K562 (cell line): ENCODE results near the gene ZNF585A. TPM values are rescaled to one million over a fixed set of nuclear protein-coding genes. Genes with fewer than 3 reads are reported as not detected.
A peak's percentile ranks its signal among the peaks of the same experiment; 100 is the strongest.

Experiments used
- ATF1 ChIP-seq, 2 experiments: fragments of 450-650 bp in 1 of 2; IDR thresholded peaks; 2 replicates each; pipeline ENCODE4 v1.6.1; 2016; ENCODE audit warnings: missing compliant biosample characterization in 1 of 2, missing genetic modification characterization in 1 of 2
- BACH1 ChIP-seq: fragments of 200-800 bp; sonication (Bioruptor generic); IDR thresholded peaks from 2 replicates; pipeline ENCODE4 v1.6.1; 2016; ENCODE audit warnings: missing genetic modification characterization, missing compliant biosample characterization
- CC2D1A ChIP-seq: fragments of 450-650 bp; IDR thresholded peaks from 2 replicates; pipeline ENCODE4 v1.6.1; 2017; ENCODE audit warnings: mild to moderate bottlenecking
- CHD4 ChIP-seq: fragments of 200-600 bp; sonication (generic); IDR thresholded peaks from 3 replicates; pipeline ENCODE4 v1.6.1; 2012; ENCODE audit warnings: low read depth, mild to moderate bottlenecking, mixed read lengths, low read length, inconsistent platforms; ENCODE audit not compliant: insufficient read depth, insufficient replicate concordance, poor library complexity, severe bottlenecking
- CSDE1 ChIP-seq, 2 experiments: fragments of 450-650 bp; IDR thresholded peaks; 2 replicates each; pipeline ENCODE4 v1.6.1; 2016; ENCODE audit warnings: mild to moderate bottlenecking in 1 of 2
- ELF2 ChIP-seq: fragments of 250-450 bp; sonication (Bioruptor Pico); IDR thresholded peaks from 2 replicates; pipeline ENCODE4 v1.5.0; 2021; ENCODE audit warnings: mild to moderate bottlenecking
- EP400 ChIP-seq: fragments of 450-650 bp; IDR thresholded peaks from 2 replicates; pipeline ENCODE4 v1.6.1; 2017; ENCODE audit warnings: antibody characterized with exemption, mild to moderate bottlenecking, moderate library complexity
- FOXM1 ChIP-seq, 2 experiments: fragments of 450-650 bp in 1 of 2; sonication (generic) in 1 of 2; formaldehyde crosslinking in 1 of 2; IDR thresholded peaks; 2 replicates each; pipeline versions ENCODE4 v1.6.1 to v1.9.0; 2017 to 2022; ENCODE audit warnings: low read depth in 2 of 2, mild to moderate bottlenecking in 2 of 2, missing genetic modification reagents in 1 of 2, moderate library complexity in 1 of 2
- GABPA ChIP-seq: fragments of 200-800 bp; sonication (Bioruptor generic); conservative IDR thresholded peaks from 2 replicates; pipeline ENCODE4 v1.6.1; 2016; ENCODE audit warnings: low read depth, missing genetic modification characterization, missing compliant biosample characterization
- GTF2E2 ChIP-seq: fragments of 200-800 bp; sonication (Bioruptor generic); IDR thresholded peaks from 2 replicates; pipeline ENCODE4 v1.6.1; 2016; ENCODE audit warnings: missing genetic modification characterization, missing compliant biosample characterization
- KLF1 ChIP-seq: fragments of 450-650 bp; IDR thresholded peaks from 2 replicates; pipeline ENCODE4 v1.6.1; 2016; ENCODE audit warnings: missing genetic modification characterization, missing compliant biosample characterization
- NR2C2 ChIP-seq, 2 experiments: fragments of 200-800 bp in 1 of 2; sonication (Bioruptor generic) in 1 of 2; sonication (generic) in 1 of 2; formaldehyde crosslinking in 1 of 2; IDR thresholded peaks; 2 replicates each; pipeline versions ENCODE4 v1.6.1 to v1.8.0; 2016 to 2022; ENCODE audit warnings: mild to moderate bottlenecking in 1 of 2, missing compliant biosample characterization in 1 of 2, missing genetic modification characterization in 1 of 2, missing genetic modification reagents in 1 of 2
- PHB2 ChIP-seq: fragments of 450-650 bp; IDR thresholded peaks from 2 replicates; pipeline ENCODE4 v1.6.1; 2017; ENCODE audit warnings: low read depth
- POLR2A ChIP-seq: fragments of 450-650 bp; conservative IDR thresholded peaks from 2 replicates; pipeline ENCODE4 v1.6.1; 2016
- POLR2B ChIP-seq: fragments of 450-650 bp; IDR thresholded peaks from 2 replicates; pipeline ENCODE4 v1.6.1; 2018; ENCODE audit warnings: low read depth; ENCODE audit not compliant: partially characterized antibody
- ZBTB8A ChIP-seq: fragments of 450-650 bp; IDR thresholded peaks from 2 replicates; pipeline ENCODE4 v1.6.1; 2018; ENCODE audit warnings: mild to moderate bottlenecking, moderate library complexity; ENCODE audit not compliant: partially characterized antibody
- ZNF165 ChIP-seq: fragments of 250-450 bp; sonication (Bioruptor Pico); IDR thresholded peaks from 2 replicates; pipeline ENCODE4 v1.4.0; 2020; ENCODE audit warnings: borderline replicate concordance
- ZNF274 ChIP-seq: IDR thresholded peaks from 2 replicates; pipeline ENCODE4 v1.6.1; 2011; ENCODE audit warnings: low read depth, mild to moderate bottlenecking, low read length, moderate library complexity, borderline replicate concordance
- ZNF384 ChIP-seq: IDR thresholded peaks from 2 replicates; pipeline ENCODE4 v1.6.1; 2012; ENCODE audit warnings: low read depth, low read length, improper control_type of control experiment
- polyA plus RNA-seq, 8 experiments: library from polyadenylated mRNA; depleted of rRNA in 4 of 8; stranded (reverse) in 5 of 8; unstranded in 3 of 8; fragments of >200 nt; fragmentation: Nextera tagmentation in 2 of 8; fragmentation: Illumina TruSeq in 1 of 8; extraction: Ambion mirVana in 2 of 8; extraction: Trizol in 1 of 8; gene quantifications; 2 replicates each; pipeline versions ENCODE4 v1.2.1 to v1.2.3, GENCODE V29; 2011 to 2014; ENCODE audit warnings: inconsistent platforms in 1 of 8, missing spikeins in 1 of 8
- total RNA-seq, 7 experiments: library from RNA; depleted of rRNA in 6 of 7; stranded (reverse); fragments of >200 nt in 6 of 7; fragmentation: Illumina TruSeq in 2 of 7; extraction: Trizol in 2 of 7; gene quantifications; 2 replicates each; pipeline versions ENCODE4 v1.2.1 to v1.2.3, GENCODE V29; 2011 to 2021; ENCODE audit warnings: low replicate concordance in 1 of 7
- TF ChIP-seq, protein P1 (sequence below): fragments of 450-650 bp; conservative IDR thresholded peaks from 2 replicates; pipeline ENCODE4 v1.6.1; 2016; ENCODE audit warnings: missing genetic modification characterization, low read depth, mild to moderate bottlenecking, missing compliant biosample characterization, moderate library complexity
- TF ChIP-seq, protein P2 (sequence below), 3 experiments: fragments of 200-800 bp in 1 of 3; fragments of 250-450 bp in 1 of 3; fragments of 450-650 bp in 1 of 3; sonication (Bioruptor Pico) in 1 of 3; sonication (Bioruptor generic) in 1 of 3; formaldehyde crosslinking in 1 of 3; IDR thresholded peaks; 2 replicates each; pipeline versions ENCODE4 v1.6.1 to v1.8.0; 2016 to 2022; ENCODE audit warnings: mild to moderate bottlenecking in 2 of 3, missing genetic modification characterization in 2 of 3, missing compliant biosample characterization in 1 of 3, moderate library complexity in 1 of 3

ZNF585A gene
- total and polyA plus RNA-seq, 9 of the 15 experiments (the other 6 are each of a cell fraction or from before 2014, with no cell fraction given), result 5.6 to 31.0 (median 8.5) TPM

GRCh38 chr19:37172368-37173366, at the start of gene ZNF585A (continued):
- TF ChIP-seq, protein P1, sequence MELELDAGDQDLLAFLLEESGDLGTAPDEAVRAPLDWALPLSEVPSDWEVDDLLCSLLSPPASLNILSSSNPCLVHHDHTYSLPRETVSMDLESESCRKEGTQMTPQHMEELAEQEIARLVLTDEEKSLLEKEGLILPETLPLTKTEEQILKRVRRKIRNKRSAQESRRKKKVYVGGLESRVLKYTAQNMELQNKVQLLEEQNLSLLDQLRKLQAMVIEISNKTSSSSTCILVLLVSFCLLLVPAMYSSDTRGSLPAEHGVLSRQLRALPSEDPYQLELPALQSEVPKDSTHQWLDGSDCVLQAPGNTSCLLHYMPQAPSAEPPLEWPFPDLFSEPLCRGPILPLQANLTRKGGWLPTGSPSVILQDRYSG (tag), result peak; percentile 75
- TF ChIP-seq POLR2A (peak; percentile 70), KLF1 (tag) (0 out of 2 replicates have a peak, but pooled peaks have one; percentile 25), GTF2E2 (tag) (peak; percentile 50; the same call in 1 of the 2 replicates), ZNF165 (CRISPR knock-in tag) (no peak), ZNF274 (no peak), GABPA (tag) (peak; percentile 92), CSDE1 (IDR thresholded peaks at IDR 0.05) (peak in 1 of 2 experiments; percentile 96; a peak in 2 of 4 replicates), CC2D1A (peak; percentile 18; the same call in 1 of the 2 replicates), ZBTB8A (no peak), CHD4 (no peak), ATF1 (CRISPR knock-in tag; IDR thresholded peaks at IDR 0.05) (no peak), ATF1 (tag; IDR thresholded peaks at IDR 0.05) (peak; percentile 73), NR2C2 (CRISPR knock-in tag; IDR thresholded peaks at IDR 0.05) (no peak), NR2C2 (tag; IDR thresholded peaks at IDR 0.05) (peak; percentile 88), ZNF384 (no peak), BACH1 (tag) (no peak), EP400 (0 out of 2 replicates have a peak, but pooled peaks have one; percentile 27), FOXM1 (IDR thresholded peaks at IDR 0.05; ENCODE audit: low read depth) (no peak), FOXM1 (CRISPR knock-in tag; IDR thresholded peaks at IDR 0.05; ENCODE audit: low read depth) (no peak), ELF2 (CRISPR knock-in tag) (0 out of 2 replicates have a peak, but pooled peaks have one; percentile 42), POLR2B (peak; percentile 51), PHB2 (no peak)
- TF ChIP-seq, protein P2, sequence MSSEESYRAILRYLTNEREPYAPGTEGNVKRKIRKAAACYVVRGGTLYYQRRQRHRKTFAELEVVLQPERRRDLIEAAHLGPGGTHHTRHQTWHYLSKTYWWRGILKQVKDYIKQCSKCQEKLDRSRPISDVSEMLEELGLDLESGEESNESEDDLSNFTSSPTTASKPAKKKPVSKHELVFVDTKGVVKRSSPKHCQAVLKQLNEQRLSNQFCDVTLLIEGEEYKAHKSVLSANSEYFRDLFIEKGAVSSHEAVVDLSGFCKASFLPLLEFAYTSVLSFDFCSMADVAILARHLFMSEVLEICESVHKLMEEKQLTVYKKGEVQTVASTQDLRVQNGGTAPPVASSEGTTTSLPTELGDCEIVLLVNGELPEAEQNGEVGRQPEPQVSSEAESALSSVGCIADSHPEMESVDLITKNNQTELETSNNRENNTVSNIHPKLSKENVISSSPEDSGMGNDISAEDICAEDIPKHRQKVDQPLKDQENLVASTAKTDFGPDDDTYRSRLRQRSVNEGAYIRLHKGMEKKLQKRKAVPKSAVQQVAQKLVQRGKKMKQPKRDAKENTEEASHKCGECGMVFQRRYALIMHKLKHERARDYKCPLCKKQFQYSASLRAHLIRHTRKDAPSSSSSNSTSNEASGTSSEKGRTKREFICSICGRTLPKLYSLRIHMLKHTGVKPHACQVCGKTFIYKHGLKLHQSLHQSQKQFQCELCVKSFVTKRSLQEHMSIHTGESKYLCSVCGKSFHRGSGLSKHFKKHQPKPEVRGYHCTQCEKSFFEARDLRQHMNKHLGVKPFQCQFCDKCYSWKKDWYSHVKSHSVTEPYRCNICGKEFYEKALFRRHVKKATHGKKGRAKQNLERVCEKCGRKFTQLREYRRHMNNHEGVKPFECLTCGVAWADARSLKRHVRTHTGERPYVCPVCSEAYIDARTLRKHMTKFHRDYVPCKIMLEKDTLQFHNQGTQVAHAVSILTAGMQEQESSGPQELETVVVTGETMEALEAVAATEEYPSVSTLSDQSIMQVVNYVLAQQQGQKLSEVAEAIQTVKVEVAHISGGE (CRISPR knock-in tag; IDR thresholded peaks at IDR 0.05), result peak in 1 of 3 experiments; percentile 89; a peak in 2 of 6 replicates
